Testis (tissue), 3 donors: Measurements from ENCODE around the gene PEAR1. TPM values are rescaled to one million over a fixed set of nuclear protein-coding genes. Genes with fewer than 3 reads are reported as not detected.
A peak's percentile ranks its signal among the peaks of the same experiment; 100 is the strongest.

Experiments
- DNase-seq: peaks from one replicate; pipeline ENCODE4 v3.0.0-alpha.2; 2019
- H3K27ac ChIP-seq, 2 donors: fragments of 200-600 bp; sonication (generic); one replicate each; pipeline ENCODE4 v1.5.1; 2019
- H3K27me3 ChIP-seq: fragments of 200-600 bp; sonication (generic); one replicate; pipeline ENCODE4 v1.5.1; 2019
- H3K36me3 ChIP-seq: fragments of 200-600 bp; sonication (generic); one replicate; pipeline ENCODE4 v1.5.1; 2017; ENCODE audit warnings: low read depth; ENCODE audit errors: missing control alignments
- H3K4me1 ChIP-seq: fragments of 200-600 bp; sonication (generic); one replicate; pipeline ENCODE4 v1.5.1; 2019
- H3K4me3 ChIP-seq, 2 donors: fragments of 200-600 bp; sonication (generic); one replicate each; pipeline ENCODE4 v1.5.1; 2017 to 2019
- H3K9me3 ChIP-seq: fragments of 200-600 bp; sonication (generic); one replicate; pipeline ENCODE4 v1.5.1; 2017
- POLR2A ChIP-seq: fragments of 450-650 bp; IDR thresholded peaks from one replicate; pipeline ENCODE4 v1.6.1; 2017; ENCODE audit warnings: antibody characterized with exemption, mild to moderate bottlenecking, moderate library complexity
- WGBS, 2 donors: methylation state at CpG; one replicate each; pipeline ENCODE4 v1.1.5; 2018; 5-methylcytosine and 5-hydroxymethylcytosine counted together
- intact Hi-C: fragments of 100-400 bp; cut with DNase I; formaldehyde crosslinking; loops from one replicate; pipeline ENCODE4 v1.15.1; 2023; ENCODE audit warnings: low total_unique reads
- polyA plus RNA-seq: library from polyadenylated mRNA; stranded (reverse); fragments of 350-450 nt; fragmentation: Illumina TruSeq; extraction: RNeasy Lipid Tissue Mini Kit (QIAGEN cat#74804); gene quantifications from one replicate; pipeline ENCODE4 v1.2.3, GENCODE V29; 2014; ENCODE audit warnings: low read depth, low replicate concordance; ENCODE audit not compliant: insufficient read depth
- total RNA-seq, 2 donors: library from RNA; depleted of rRNA; stranded (reverse); fragments of >200 nt; gene quantifications; one replicate each; pipeline ENCODE4 v1.2.3, GENCODE V29; 2016
- TF ChIP-seq, protein P1 (sequence below), 3 experiments: fragments of 450-650 bp in 2 of 3; fragments of 200-600 bp in 1 of 3; sonication (generic) in 1 of 3; IDR thresholded peaks; one replicate each; pipeline ENCODE4 v1.5.1; 2016 to 2019; ENCODE audit warnings: antibody characterized with exemption in 3 of 3, mild to moderate bottlenecking in 2 of 3, moderate library complexity in 1 of 3

The PEAR1 gene
- total and polyA plus RNA-seq, 3 donors from 2014 or later: 10.5 to 13.8 (median 13.8) TPM

DNA sequence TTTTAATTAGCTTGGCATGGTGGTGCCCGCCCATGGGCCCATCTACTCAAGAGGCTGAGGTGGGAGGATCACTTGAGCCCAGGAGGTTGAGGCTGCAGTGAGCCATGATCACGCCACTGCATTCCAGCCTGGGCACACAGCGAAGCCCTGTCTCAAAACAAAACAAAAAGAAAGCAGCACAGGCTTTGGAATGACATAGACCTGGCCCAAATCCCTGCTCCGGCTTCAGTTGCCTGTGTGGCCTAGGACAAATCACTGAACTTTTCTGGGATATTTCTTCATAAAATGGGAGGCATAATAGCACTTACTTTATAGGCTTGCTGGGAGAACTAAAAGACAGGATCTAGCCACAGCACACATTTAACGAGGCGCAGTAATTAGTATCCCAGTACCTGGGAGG, 2.4 kb downstream of the PEAR1 start:
- Histone ChIP-seq H3K4me3 (no peak overlapping the region), H3K9me3 (no peaks in the 10 kb centered on the region), H3K36me3 (no peaks in the 10 kb centered on the region), H3K4me1 (peaks cover 30% of the 10 kb centered on the region), H3K27me3 (no peaks in the 10 kb centered on the region), H3K27ac (peak overlapping the region in 1 of 2 donors; percentile 90)
- intact Hi-C loops: no loop called here
- 74 to 86% methylated on average over 5 to 6 of the region's 6 CpGs for WGBS, 2 donors
- no peak for TF ChIP-seq POLR2A
- TF ChIP-seq, protein P1, sequence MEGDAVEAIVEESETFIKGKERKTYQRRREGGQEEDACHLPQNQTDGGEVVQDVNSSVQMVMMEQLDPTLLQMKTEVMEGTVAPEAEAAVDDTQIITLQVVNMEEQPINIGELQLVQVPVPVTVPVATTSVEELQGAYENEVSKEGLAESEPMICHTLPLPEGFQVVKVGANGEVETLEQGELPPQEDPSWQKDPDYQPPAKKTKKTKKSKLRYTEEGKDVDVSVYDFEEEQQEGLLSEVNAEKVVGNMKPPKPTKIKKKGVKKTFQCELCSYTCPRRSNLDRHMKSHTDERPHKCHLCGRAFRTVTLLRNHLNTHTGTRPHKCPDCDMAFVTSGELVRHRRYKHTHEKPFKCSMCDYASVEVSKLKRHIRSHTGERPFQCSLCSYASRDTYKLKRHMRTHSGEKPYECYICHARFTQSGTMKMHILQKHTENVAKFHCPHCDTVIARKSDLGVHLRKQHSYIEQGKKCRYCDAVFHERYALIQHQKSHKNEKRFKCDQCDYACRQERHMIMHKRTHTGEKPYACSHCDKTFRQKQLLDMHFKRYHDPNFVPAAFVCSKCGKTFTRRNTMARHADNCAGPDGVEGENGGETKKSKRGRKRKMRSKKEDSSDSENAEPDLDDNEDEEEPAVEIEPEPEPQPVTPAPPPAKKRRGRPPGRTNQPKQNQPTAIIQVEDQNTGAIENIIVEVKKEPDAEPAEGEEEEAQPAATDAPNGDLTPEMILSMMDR (IDR thresholded peaks at IDR 0.05): no peak
- no peak for DNase-seq

DNA sequence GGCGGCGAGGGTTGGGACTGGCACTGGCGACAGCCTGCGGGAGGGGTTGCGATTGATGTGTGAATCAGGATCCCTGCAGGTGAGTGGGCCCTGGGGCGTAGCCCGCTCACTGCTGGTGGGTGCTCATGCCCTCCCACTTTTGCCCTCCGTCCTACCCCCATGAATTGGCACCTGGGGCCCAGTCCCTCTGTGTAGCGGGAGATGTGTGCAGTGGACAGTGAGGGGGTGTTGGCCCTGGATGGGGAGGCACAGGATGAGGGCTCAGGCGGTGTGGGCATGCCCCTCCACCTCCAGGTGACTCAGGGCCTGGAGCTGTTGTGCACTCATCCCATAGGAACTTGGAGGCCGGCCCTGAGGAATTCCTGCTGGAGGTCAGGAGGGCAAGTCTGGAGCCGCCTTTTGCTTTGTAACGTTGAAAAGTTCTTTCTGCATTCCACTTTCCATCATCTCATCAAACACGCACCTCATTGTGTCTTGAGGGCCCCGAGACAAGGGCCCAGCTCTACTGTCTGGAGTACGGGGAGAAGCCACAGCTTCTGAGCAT, 3.0 kb downstream of the PEAR1 start:
- Histone ChIP-seq H3K9me3 (no peaks in the 10 kb centered on the region), H3K4me3 (no peak overlapping the region), H3K4me1 (peaks cover 33% of the 10 kb centered on the region), H3K27me3 (no peaks in the 10 kb centered on the region), H3K27ac (peak overlapping the region in 1 of 2 donors; percentile 90), H3K36me3 (no peaks in the 10 kb centered on the region)
- 68 to 69% methylated on average over 6 to 16 of the region's 16 CpGs for WGBS, 2 donors
- intact Hi-C loops: no loop called here
- no peak for TF ChIP-seq POLR2A
- TF ChIP-seq, protein P1 (IDR thresholded peaks at IDR 0.05): no peak
- DNase-seq: no peak

DNA sequence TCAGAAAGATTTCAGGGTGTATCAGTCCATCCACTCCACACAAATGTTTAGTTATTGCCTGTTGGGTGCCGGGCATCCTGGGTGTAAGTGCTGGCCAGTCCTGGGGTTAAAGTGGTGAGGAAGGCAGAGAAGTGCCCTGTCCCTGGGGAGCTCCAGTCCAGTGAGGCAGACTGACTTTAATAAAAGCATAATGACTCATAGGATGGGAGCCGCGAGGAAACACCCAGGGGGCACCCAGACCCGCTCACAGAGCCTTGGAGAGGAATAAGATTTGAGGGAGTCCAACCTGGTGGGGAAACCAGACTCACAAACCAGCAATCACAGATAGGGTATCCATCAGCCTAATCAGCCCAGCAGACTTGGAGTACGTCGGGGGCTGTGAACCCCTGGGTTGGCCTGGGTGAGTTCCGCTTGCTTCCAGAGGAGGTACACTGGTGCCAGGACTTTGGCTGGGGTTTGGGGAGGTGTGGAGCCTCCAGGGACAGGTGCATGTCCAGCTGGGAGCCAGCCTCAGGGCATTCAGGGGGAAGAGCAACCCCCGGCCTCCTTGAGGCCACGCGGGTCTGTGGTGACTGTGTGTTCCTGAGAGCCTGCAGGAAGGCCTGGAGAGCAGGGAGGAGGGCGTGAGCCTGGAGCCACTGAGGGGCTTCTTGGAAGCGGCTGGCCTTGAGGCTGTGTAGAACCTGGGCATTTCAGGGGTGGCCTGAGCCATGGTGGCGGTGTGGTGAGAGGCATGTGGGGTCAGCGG, 3.7 kb downstream of the PEAR1 start:
- H3K27me3 ChIP-seq: no peaks in the 10 kb centered on the region
- intact Hi-C loops: no loop called here
- no peaks in the 10 kb centered on the region for H3K9me3 ChIP-seq
- 68 to 75% methylated on average over 8 to 14 of the region's 14 CpGs for WGBS, 2 donors
- TF ChIP-seq, protein P1 (IDR thresholded peaks at IDR 0.05): no peak
- no peak for TF ChIP-seq POLR2A
- H3K36me3 ChIP-seq: no peaks in the 10 kb centered on the region
- no peak overlapping the region for H3K4me3 ChIP-seq
- peaks cover 40% of the 10 kb centered on the region for H3K4me1 ChIP-seq
- peak overlapping the region; percentile 18 to 90 for H3K27ac ChIP-seq
- DNase-seq: no peak

DNA sequence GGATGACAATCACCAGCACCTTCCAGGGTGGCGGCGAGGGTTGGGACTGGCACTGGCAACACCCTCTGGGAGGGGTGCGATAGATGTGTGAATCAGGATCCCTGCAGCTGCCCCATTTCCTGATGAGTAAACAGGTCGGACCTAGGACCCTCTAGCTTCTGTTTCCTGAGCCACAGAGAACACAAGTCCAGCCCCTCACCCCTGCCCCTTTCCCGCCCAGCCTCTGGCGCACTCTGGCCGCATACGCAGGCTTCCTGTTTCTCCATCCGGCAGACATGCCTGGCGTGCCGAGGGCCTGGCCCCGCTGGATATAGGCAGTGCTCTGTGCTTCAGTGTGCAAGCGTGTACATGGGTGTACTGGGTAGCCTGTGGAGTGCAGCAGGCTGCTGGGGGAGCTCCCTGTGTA, 4.6 kb downstream of the PEAR1 start:
- Histone ChIP-seq H3K36me3 (no peaks in the 10 kb centered on the region), H3K4me3 (no peak overlapping the region), H3K27me3 (no peaks in the 10 kb centered on the region), H3K27ac (peak overlapping the region; percentile 18 to 90), H3K9me3 (no peaks in the 10 kb centered on the region), H3K4me1 (peaks cover 41% of the 10 kb centered on the region)
- 29 to 40% methylated on average over 11 to 13 of the region's 13 CpGs for WGBS, 2 donors
- intact Hi-C loops: no loop called here
- TF ChIP-seq, protein P1 (IDR thresholded peaks at IDR 0.05): no peak
- no peak for TF ChIP-seq POLR2A
- DNase-seq: no peak
